Lung (tissue), 12 donors: Measurements from ENCODE around the gene C14orf39. TPM values are rescaled to one million over a fixed set of nuclear protein-coding genes. Genes with fewer than 3 reads are reported as not detected.

Experiments
- ATAC-seq: fragments of 200-7000 bp; cut with Tn5 transposase; one replicate; pipeline ENCODE4 v1.9.1; 2020; ENCODE audit warnings: moderate number of reproducible peaks; ENCODE audit not compliant: insufficient read depth, low FRiP score
- DNase-seq, 3 donors: peaks; one replicate each; pipeline ENCODE4 v3.0.0-alpha.2; 2013 to 2017
- H3K27ac ChIP-seq, 2 donors: one replicate each; pipeline ENCODE4 v1.5.1; 2013; ENCODE audit warnings: mild to moderate bottlenecking in 2 of 2, moderate library complexity in 2 of 2, control low read depth in 1 of 2, inconsistent platforms in 1 of 2, low read depth in 1 of 2, low read length in 1 of 2
- H3K27me3 ChIP-seq, 3 donors: one replicate each; pipeline ENCODE4 v1.5.1; 2013; ENCODE audit warnings: low read length in 2 of 3; ENCODE audit not compliant: control insufficient read depth in 3 of 3, insufficient read depth in 3 of 3
- H3K36me3 ChIP-seq, 4 donors: one replicate each; pipeline ENCODE4 v1.5.1; 2013; ENCODE audit warnings: low read length in 4 of 4, mild to moderate bottlenecking in 1 of 4, moderate library complexity in 1 of 4; ENCODE audit not compliant: control insufficient read depth in 4 of 4, insufficient read depth in 4 of 4
- H3K4me1 ChIP-seq, 5 donors: one replicate each; pipeline ENCODE4 v1.5.1; 2013; ENCODE audit warnings: low read length in 5 of 5, mild to moderate bottlenecking in 2 of 5, moderate library complexity in 1 of 5; ENCODE audit not compliant: control insufficient read depth in 5 of 5, insufficient read depth in 5 of 5
- H3K4me3 ChIP-seq: one replicate; pipeline ENCODE4 v1.5.1; 2013; ENCODE audit warnings: mild to moderate bottlenecking, control low read depth, moderate library complexity
- H3K9ac ChIP-seq, 2 donors: one replicate each; pipeline ENCODE4 v1.5.1; 2013; ENCODE audit warnings: low read length in 2 of 2, control low read depth in 1 of 2; ENCODE audit not compliant: insufficient read depth in 1 of 2
- H3K9me3 ChIP-seq, 4 donors: one replicate each; pipeline ENCODE4 v1.5.1; 2013; ENCODE audit warnings: low read length in 3 of 4, mild to moderate bottlenecking in 1 of 4, moderate library complexity in 1 of 4; ENCODE audit not compliant: control insufficient read depth in 4 of 4, insufficient read depth in 3 of 4
- CTCF ChIP-seq: IDR thresholded peaks from 2 replicates; pipeline ENCODE4 v1.5.1; 2012; ENCODE audit warnings: mild to moderate bottlenecking; ENCODE audit errors: control extremely low read depth, extremely low read depth
- WGBS, 2 donors: extraction: QIAGEN DNeasy Blood & Tissue Kit; methylation state at CpG; one replicate each; pipeline ENCODE4 v1.1.7; 2013; 5-methylcytosine and 5-hydroxymethylcytosine counted together
- polyA plus RNA-seq, 2 donors: library from polyadenylated mRNA; stranded (reverse); fragments of 200-250 nt; gene quantifications; one replicate each; pipeline ENCODE4 v1.2.1, GENCODE V29; 2013
- total RNA-seq, 2 donors: library from RNA; depleted of rRNA in 1 of 2; stranded (reverse); fragments of >200 nt in 1 of 2; gene quantifications; one replicate each; pipeline ENCODE4 v1.2.1, GENCODE V29; 2014 to 2021
- donor health status: control.
- donor health status: control.
- donor health status: Bipolar disorder and iron deficiency.
- donor health status: healthy.
- donor health status: DM: yes; HTN: yes; CAD: no.

Gene C14orf39
- total and polyA plus RNA-seq, 4 donors: 0.02 to 1.1 (median 0.36) TPM

GRCh38 chr14:60512126-60512525, 26.3 kb upstream of the C14orf39 start:
- H3K27me3 ChIP-seq: peaks cover 20 to 90% (median 90%) of the 10 kb centered on the region in 3 donors
- H3K27ac ChIP-seq: no peak overlapping the region
- no peak for ATAC-seq
- WGBS, 2 donors: 12 to 14% methylated on average over 2 of the region's 2 CpGs
- peaks cover 0 to 21% (median 0%) of the 10 kb centered on the region in 4 donors for H3K9me3 ChIP-seq
- H3K4me3 ChIP-seq: no peak overlapping the region
- peaks cover 0 to 18% (median 4%) of the 10 kb centered on the region in 5 donors for H3K4me1 ChIP-seq
- no peak overlapping the region for H3K9ac ChIP-seq
- H3K36me3 ChIP-seq: no peaks in the 10 kb centered on the region
- DNase-seq: peak in 1 of 3 donors; percentile 12
- no peak for TF ChIP-seq CTCF

- TF ChIP-seq CTCF: no peak
- peaks cover 0 to 18% (median 4%) of the 10 kb centered on the region in 5 donors for H3K4me1 ChIP-seq
- ATAC-seq: no peak
- peak overlapping the region; percentile 20 for H3K4me3 ChIP-seq
- no peak overlapping the region for H3K27ac ChIP-seq
- H3K9me3 ChIP-seq: peaks cover 0 to 22% (median 0%) of the 10 kb centered on the region in 4 donors
- 5 to 9% methylated on average over 47 to 49 of the region's 49 CpGs for WGBS, 2 donors
- no peak overlapping the region for H3K9ac ChIP-seq
- no peaks in the 10 kb centered on the region for H3K36me3 ChIP-seq
- peaks cover 18 to 90% (median 90%) of the 10 kb centered on the region in 3 donors for H3K27me3 ChIP-seq
- DNase-seq: peak in 2 of 3 donors; percentile 7 to 24
Measured at GRCh38 chr14:60510951-60511599, 25.2 kb upstream of the C14orf39 start.

GRCh38 chr14:60510254-60510950, 24.5 kb upstream of the C14orf39 start:
- H3K9me3 ChIP-seq: peaks cover 0 to 18% (median 0%) of the 10 kb centered on the region in 4 donors
- WGBS, 2 donors: 4 to 8% methylated on average over 35 of the region's 35 CpGs
- ATAC-seq (no peak), DNase-seq (peak in 2 of 3 donors; percentile 14 to 20)
- peaks cover 0 to 18% (median 4%) of the 10 kb centered on the region in 5 donors for H3K4me1 ChIP-seq
- no peak overlapping the region for H3K27ac ChIP-seq
- no peak for TF ChIP-seq CTCF
- H3K9ac ChIP-seq: no peak overlapping the region
- H3K4me3 ChIP-seq: peak overlapping the region; percentile 20
- H3K27me3 ChIP-seq: peaks cover 18 to 92% (median 91%) of the 10 kb centered on the region in 3 donors
- no peaks in the 10 kb centered on the region for H3K36me3 ChIP-seq
